Astrocyte (in vitro differentiated cells and primary cell): ENCODE data around the gene TAGLN2.

Source experiments
- CTCF ChIP-seq: IDR thresholded peaks from 2 replicates; pipeline ENCODE4 v1.5.1; 2011; ENCODE audit warnings: low read depth, mild to moderate bottlenecking, inconsistent platforms, low read length, moderate library complexity; ENCODE audit not compliant: insufficient read depth
- EZH2 ChIP-seq: IDR thresholded peaks from 2 replicates; pipeline ENCODE4 v1.6.1; 2012; ENCODE audit warnings: mild to moderate bottlenecking, low read length, inconsistent platforms; ENCODE audit not compliant: insufficient read depth

GRCh38 chr1:159938905-159939677, 13.8 kb upstream of the TAGLN2 start:
- no peak for TF ChIP-seq CTCF
- TF ChIP-seq EZH2 = no peak
